HG02798 (cell line): ENCODE measurements around the gene ZNF521.

Experiments used
- ATAC-seq: cut with Tn5 transposase; IDR thresholded peaks from one replicate; pipeline ENCODE4 v1.9.1; 2021; ENCODE audit warnings: mild to moderate bottlenecking; ENCODE audit not compliant: unreplicated experiment, poor library complexity

ZNF521 gene

GRCh38 chr18:25351777-25352628, at the start of gene ZNF521:
Gene ZNF521, minus strand, starts transcription at chr18:25352166. Its CDS starts 1,220 bp downstream, at chr18:25350946.
- ATAC-seq, result peak; percentile 81

GRCh38 chr18:25399554-25399953, 47.6 kb upstream of the ZNF521 start:
- ATAC-seq, result no peak

GRCh38 chr18:25392192-25392591, 40.2 kb upstream of the ZNF521 start:
- no peak for ATAC-seq

GRCh38 chr18:25373432-25374179, 21.6 kb upstream of the ZNF521 start:
- no peak for ATAC-seq

- ATAC-seq, result no peak
Measured at GRCh38 chr18:25370391-25370790, 18.4 kb upstream of the ZNF521 start.

- ATAC-seq, result no peak
Measured at GRCh38 chr18:25365242-25365641, 13.3 kb upstream of the ZNF521 start.

- no peak for ATAC-seq
Measured at GRCh38 chr18:25364732-25365131, 12.8 kb upstream of the ZNF521 start.

GRCh38 chr18:25360301-25360899, 8.4 kb upstream of the ZNF521 start:
- ATAC-seq, result no peak

GRCh38 chr18:25353080-25353479, 1.1 kb upstream of the ZNF521 start:
- no peak for ATAC-seq

- no peak for ATAC-seq
Measured at GRCh38 chr18:25352629-25353005, 651 bp upstream of the ZNF521 start.

GRCh38 chr18:25351280-25351775, 638 bp downstream of the ZNF521 start:
- no peak for ATAC-seq

GRCh38 chr18:25350489-25351251, 1.3 kb downstream of the ZNF521 start:
- peak; percentile 39 for ATAC-seq

GRCh38 chr18:25349926-25350487, 2.0 kb downstream of the ZNF521 start:
- ATAC-seq, result no peak

- no peak for ATAC-seq
Measured at GRCh38 chr18:25349131-25349925, 2.6 kb downstream of the ZNF521 start.

- ATAC-seq, result no peak
Measured at GRCh38 chr18:25348386-25349130, 3.4 kb downstream of the ZNF521 start.

- no peak for ATAC-seq
Measured at GRCh38 chr18:25346561-25346960, 5.4 kb downstream of the ZNF521 start.

GRCh38 chr18:25345081-25345866, 6.7 kb downstream of the ZNF521 start:
- ATAC-seq, result no peak

GRCh38 chr18:25341831-25342230, 10.1 kb downstream of the ZNF521 start:
- ATAC-seq, result no peak
